Measurements from ENCODE around the gene ARHGEF4. TPM values are rescaled to one million over a fixed set of nuclear protein-coding genes. Genes with fewer than 3 reads are reported as not detected.

The ARHGEF4 gene
- total and polyA plus RNA-seq, 10 of the 15 experiments (the other 5 are each of a cell fraction or from before 2014, with no cell fraction given), result 0.02 to 0.24 (median 0.16) TPM; not detected in 6

- Histone ChIP-seq H2AFZ (ENCODE audit: control insufficient read depth, low read depth, low read length) (peak overlapping the region; percentile 59), H3K36me3 (ENCODE audit: control insufficient read depth in 2 of 2, insufficient read depth in 2 of 2, low read length in 1 of 2) (no peaks in the 10 kb centered on the region), H3K4me2 (ENCODE audit: control insufficient read depth, insufficient read depth) (peak overlapping the region; percentile 38; the same call in 1 of the 2 replicates), H3K9ac (ENCODE audit: control insufficient read depth, insufficient read depth, low read length) (no peak overlapping the region; the same call in 1 of the 2 replicates), H3K27ac (ENCODE audit: control insufficient read depth, insufficient read depth) (peak overlapping the region; percentile 42; the same call in 1 of the 2 replicates), H3K9me3 (replicated peaks; ENCODE audit: control insufficient read depth, insufficient read depth, low read length) (no peaks in the 10 kb centered on the region), H4K20me1 (ENCODE audit: control insufficient read depth, insufficient read depth) (no peaks in the 10 kb centered on the region), H3K4me1 (ENCODE audit: control insufficient read depth, insufficient read depth, low read length) (peaks cover 15% of the 10 kb centered on the region), H3K27me3 (replicated peaks in 1 of 2; ENCODE audit: control insufficient read depth in 2 of 2, insufficient read depth in 2 of 2, low read length in 1 of 2) (no peaks in the 10 kb centered on the region), H3K4me3 (no peak overlapping the region), H3K79me2 (ENCODE audit: control insufficient read depth, insufficient read depth, low read length) (no peaks in the 10 kb centered on the region)
- whole genome bisulfite sequencing (ENCODE audit: insufficient coverage, insufficient replicate concordance, low lambda C conversion rate, missing lambda C conversion rate), result 7% methylated on average over 10 of the region's 10 CpGs
- ChIA-PET POLR2A (interaction anchor here (1.1 kb wide), 1 partner anchor 447 kb away, joined by 4 read pairs; no protein-coding TSS in a partner anchor), SMC1A (ENCODE audit: uncharacterized antibody, unreplicated experiment) (interaction anchor here (1.8 to 4.5 kb wide), 3 partner anchors 13 to 50 kb away, joined by 10 to 20 read pairs (median 14); no protein-coding TSS in a partner anchor), CTCF (interaction anchor here (1.2 to 5.6 kb wide), 5 partner anchors 14 to 50 kb away, joined by 3 to 33 read pairs (median 6); no protein-coding TSS in a partner anchor), RAD21 (ENCODE audit: unreplicated experiment) (interaction anchor here (0.6 to 2.9 kb wide), 6 partner anchors 10 to 50 kb away, joined by 3 to 32 read pairs (median 4); no protein-coding TSS in a partner anchor)
- ATAC-seq, result peak; percentile 80
- intact Hi-C loops (cut with micrococcal nuclease; ENCODE audit: unreplicated experiment) (loop anchor here (1.0 to 2.0 kb wide), 2 partner anchors 26 to 49 kb away; no protein-coding TSS in a partner anchor), in situ Hi-C loops (cut with MboI) (no loop called here)
- BruUV-seq (replicated peaks), result TSS peak; percentile 60
- FAIRE-seq, result peak; percentile 84
- peak; percentile 51 for DNase-seq (ENCODE audit: low read depth, low spot score)
- TF ChIP-seq RUNX3 (IDR thresholded peaks at IDR 0.05; ENCODE audit: low read length), result peak; percentile 49; the same call in 1 of the 2 replicates
- no peak for TF ChIP-seq WRNIP1 (IDR thresholded peaks at IDR 0.05; ENCODE audit: borderline replicate concordance, low read depth, low read length)
- TF ChIP-seq HDGF (IDR thresholded peaks at IDR 0.05), result 0 out of 2 replicates have a peak, but pooled peaks have one; percentile 66
- peak; percentile 82 for TF ChIP-seq TCF12 (IDR thresholded peaks at IDR 0.05; ENCODE audit: low read depth, low read length)
- no peak for TF ChIP-seq JUNB (IDR thresholded peaks at IDR 0.05)
- no peak for TF ChIP-seq CHD1 (IDR thresholded peaks at IDR 0.05; ENCODE audit: low read depth, low read length)
- TF ChIP-seq NR2C1 (IDR thresholded peaks at IDR 0.05), result no peak
- no peak for TF ChIP-seq PAX8 (IDR thresholded peaks at IDR 0.05)
- TF ChIP-seq TCF3 (IDR thresholded peaks at IDR 0.05; ENCODE audit: borderline replicate concordance, insufficient read depth, low read depth, low read length), result no peak
- TF ChIP-seq NFYB (IDR thresholded peaks at IDR 0.05; ENCODE audit: insufficient read depth, low read depth, low read length), result no peak
- TF ChIP-seq NFIC (IDR thresholded peaks at IDR 0.05; ENCODE audit: low read depth, low read length), result peak; percentile 25; the same call in 1 of the 2 replicates
- TF ChIP-seq TBL1XR1 (IDR thresholded peaks at IDR 0.05; ENCODE audit: low read depth, low read length), result no peak
- no peak for TF ChIP-seq ZBTB40 (IDR thresholded peaks at IDR 0.05; ENCODE audit: borderline replicate concordance)
- TF ChIP-seq BHLHE40 (IDR thresholded peaks at IDR 0.05; ENCODE audit: borderline replicate concordance in 1 of 2, low read depth in 2 of 2, low read length in 1 of 2), result peak; percentile 38 to 65; a peak in 2 of 4 replicates
- peak; percentile 49; the same call in 1 of the 2 replicates for TF ChIP-seq PAX5 (IDR thresholded peaks at IDR 0.05; ENCODE audit: borderline replicate concordance, low read depth, low read length)
- TF ChIP-seq NR2F1 (conservative IDR thresholded peaks at IDR 0.05), result peak; percentile 92
- TF ChIP-seq, protein P1, sequence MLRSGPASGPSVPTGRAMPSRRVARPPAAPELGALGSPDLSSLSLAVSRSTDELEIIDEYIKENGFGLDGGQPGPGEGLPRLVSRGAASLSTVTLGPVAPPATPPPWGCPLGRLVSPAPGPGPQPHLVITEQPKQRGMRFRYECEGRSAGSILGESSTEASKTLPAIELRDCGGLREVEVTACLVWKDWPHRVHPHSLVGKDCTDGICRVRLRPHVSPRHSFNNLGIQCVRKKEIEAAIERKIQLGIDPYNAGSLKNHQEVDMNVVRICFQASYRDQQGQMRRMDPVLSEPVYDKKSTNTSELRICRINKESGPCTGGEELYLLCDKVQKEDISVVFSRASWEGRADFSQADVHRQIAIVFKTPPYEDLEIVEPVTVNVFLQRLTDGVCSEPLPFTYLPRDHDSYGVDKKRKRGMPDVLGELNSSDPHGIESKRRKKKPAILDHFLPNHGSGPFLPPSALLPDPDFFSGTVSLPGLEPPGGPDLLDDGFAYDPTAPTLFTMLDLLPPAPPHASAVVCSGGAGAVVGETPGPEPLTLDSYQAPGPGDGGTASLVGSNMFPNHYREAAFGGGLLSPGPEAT (IDR thresholded peaks at IDR 0.05; ENCODE audit: low read depth), result no peak
- TF ChIP-seq SMARCA5 (IDR thresholded peaks at IDR 0.05), result peak; percentile 100
- peak; percentile 83 for TF ChIP-seq IKZF1 (conservative IDR thresholded peaks at IDR 0.05)
Measured at GRCh38 chr2:130823886-130824491, 12.7 kb upstream of the ARHGEF4 start.
